ENCODE results near the gene KIF4B. TPM values are rescaled to one million over a fixed set of nuclear protein-coding genes. Genes with fewer than 3 reads are reported as not detected.

The KIF4B gene
- total and polyA plus RNA-seq, 7 donors = 0.01 to 0.16 TPM; not detected in 5

- H3K27ac ChIP-seq = no peak overlapping the region
- no peak for DNase-seq
- no peaks in the 10 kb centered on the region for H3K36me3 ChIP-seq
- peaks cover 0 to 25% (median 7%) of the 10 kb centered on the region in 4 donors for H3K4me1 ChIP-seq
- WGBS, 2 donors = 12 to 52% methylated on average over 8 of the region's 8 CpGs
- TF ChIP-seq POLR2AphosphoS5 (IDR thresholded peaks at IDR 0.05) (no peak), POLR2A (IDR thresholded peaks at IDR 0.05) (no peak), EP300 (IDR thresholded peaks at IDR 0.05) (no peak), CTCF (IDR thresholded peaks at IDR 0.05) (no peak)
- H3K4me3 ChIP-seq = no peak overlapping the region
- no peaks in the 10 kb centered on the region for H3K27me3 ChIP-seq
- intact Hi-C loops (cut with DNase I) = no loop called here
- no peaks in the 10 kb centered on the region for H3K9me3 ChIP-seq
These were observed 43.2 kb downstream of the KIF4B start for GRCh38 chr5:155056644-155057269.

GRCh38 chr5:155057626-155058025, 44.1 kb downstream of the KIF4B start:
- Histone ChIP-seq H3K27ac (no peak overlapping the region), H3K4me1 (peaks cover 0 to 25% (median 7%) of the 10 kb centered on the region in 4 donors), H3K36me3 (no peaks in the 10 kb centered on the region), H3K27me3 (no peaks in the 10 kb centered on the region), H3K4me3 (no peak overlapping the region), H3K9me3 (no peaks in the 10 kb centered on the region)
- intact Hi-C loops (cut with DNase I) = no loop called here
- TF ChIP-seq CTCF (IDR thresholded peaks at IDR 0.05) (no peak), POLR2A (IDR thresholded peaks at IDR 0.05) (no peak), POLR2AphosphoS5 (IDR thresholded peaks at IDR 0.05) (no peak), EP300 (IDR thresholded peaks at IDR 0.05) (no peak)
- DNase-seq = no peak
- 86 to 87% methylated on average over 1 of the region's 1 CpG for WGBS, 2 donors

- Histone ChIP-seq H3K9me3 (no peaks in the 10 kb centered on the region), H3K36me3 (no peaks in the 10 kb centered on the region), H3K4me1 (no peaks in the 10 kb centered on the region), H3K27me3 (no peaks in the 10 kb centered on the region), H3K4me3 (no peak overlapping the region), H3K27ac (no peak overlapping the region)
- TF ChIP-seq CTCF (IDR thresholded peaks at IDR 0.05) = no peak
- TF ChIP-seq POLR2A (IDR thresholded peaks at IDR 0.05) = no peak
- no peak for TF ChIP-seq POLR2AphosphoS5 (IDR thresholded peaks at IDR 0.05)
- TF ChIP-seq EP300 (IDR thresholded peaks at IDR 0.05) = no peak
- intact Hi-C loops (cut with DNase I) = no loop called here
- DNase-seq = no peak
- 69 to 75% methylated on average over 6 of the region's 6 CpGs for WGBS, 2 donors
These were observed 51.0 kb downstream of the KIF4B start for GRCh38 chr5:155064580-155064979.

GRCh38 chr5:155066886-155067595, 53.5 kb downstream of the KIF4B start:
- TF ChIP-seq POLR2AphosphoS5 (IDR thresholded peaks at IDR 0.05) = no peak
- TF ChIP-seq POLR2A (IDR thresholded peaks at IDR 0.05) = no peak
- TF ChIP-seq EP300 (IDR thresholded peaks at IDR 0.05) = no peak
- no peak for TF ChIP-seq CTCF (IDR thresholded peaks at IDR 0.05)
- H3K4me3 ChIP-seq = no peak overlapping the region
- no peak for DNase-seq
- H3K27me3 ChIP-seq = no peaks in the 10 kb centered on the region
- WGBS, 2 donors = 93 to 95% methylated on average over 9 of the region's 9 CpGs
- no peaks in the 10 kb centered on the region for H3K9me3 ChIP-seq
- no peaks in the 10 kb centered on the region for H3K4me1 ChIP-seq
- H3K27ac ChIP-seq = no peak overlapping the region
- intact Hi-C loops (cut with DNase I) = no loop called here
- H3K36me3 ChIP-seq = no peaks in the 10 kb centered on the region

Other genes with a start within 250 kb of the KIF4B start
- gene FAXDC2, start 163.2 kb upstream of the KIF4B start, total RNA-seq = 100 to 1,000 TPM in 1 of 4 donors, 10 to 100 TPM in 3; 67.3 to 118 (median 90.6) TPM
- 10 to 100 TPM; 13.3 to 30.0 (median 19.4) TPM for gene FAXDC2, start 163.2 kb upstream of the KIF4B start, polyA plus RNA-seq
- 10 to 100 TPM; 51.8 to 80.6 (median 70.1) TPM for gene CNOT8, start 155.1 kb upstream of the KIF4B start, total RNA-seq
- 10 to 100 TPM; 51.6 to 53.5 (median 52.8) TPM for gene CNOT8, start 155.1 kb upstream of the KIF4B start, polyA plus RNA-seq
- gene GEMIN5, start 75.5 kb upstream of the KIF4B start, total RNA-seq = 10 to 100 TPM; 12.2 to 15.2 (median 14.2) TPM
- 1 to 10 TPM in 2 of 3 donors, under 1 TPM in 1; 0.92 to 5.9 (median 1.8) TPM for gene GEMIN5, start 75.5 kb upstream of the KIF4B start, polyA plus RNA-seq
- gene MRPL22, start 72.7 kb upstream of the KIF4B start, total RNA-seq = 10 to 100 TPM; 13.8 to 40.0 (median 26.5) TPM
- 10 to 100 TPM; 53.5 to 73.1 (median 55.1) TPM for gene MRPL22, start 72.7 kb upstream of the KIF4B start, polyA plus RNA-seq